Measurements from ENCODE around the gene KIF5A.

Gene KIF5A

DNA sequence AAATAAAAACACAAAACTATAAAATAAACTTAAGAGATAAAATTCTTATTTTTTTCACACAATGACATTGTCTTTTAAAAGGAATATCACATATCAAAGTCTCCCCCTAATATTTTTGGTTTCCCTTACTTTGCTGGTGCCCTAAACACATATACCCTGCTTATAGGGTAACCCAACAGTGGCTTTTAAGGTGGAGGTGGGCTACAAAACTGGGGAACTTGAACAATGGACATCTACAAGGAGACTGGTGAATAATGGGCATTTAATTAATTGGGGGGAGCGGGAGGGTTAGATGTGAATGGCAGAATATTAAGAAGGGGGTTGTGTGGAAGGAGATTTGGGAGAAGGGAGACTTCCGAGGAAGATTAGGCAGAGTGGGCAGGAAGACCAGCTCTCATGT is 73.5 kb downstream of the KIF5A start:
- in situ Hi-C loops (cut with HindIII; ENCODE audit: low pct_ligation_motif_present, low sequenced_read_pairs), result no loop called here
- no peak overlapping the region for H3K4me3 ChIP-seq (ENCODE audit: low read depth, low read length)
- H3K27ac ChIP-seq, result no peak overlapping the region
- no peaks in the 10 kb centered on the region for H3K36me3 ChIP-seq (replicated peaks)
- DNase-seq, result no peak
- peaks cover 41% of the 10 kb centered on the region for H3K27me3 ChIP-seq (replicated peaks)
- TF ChIP-seq, protein P1, sequence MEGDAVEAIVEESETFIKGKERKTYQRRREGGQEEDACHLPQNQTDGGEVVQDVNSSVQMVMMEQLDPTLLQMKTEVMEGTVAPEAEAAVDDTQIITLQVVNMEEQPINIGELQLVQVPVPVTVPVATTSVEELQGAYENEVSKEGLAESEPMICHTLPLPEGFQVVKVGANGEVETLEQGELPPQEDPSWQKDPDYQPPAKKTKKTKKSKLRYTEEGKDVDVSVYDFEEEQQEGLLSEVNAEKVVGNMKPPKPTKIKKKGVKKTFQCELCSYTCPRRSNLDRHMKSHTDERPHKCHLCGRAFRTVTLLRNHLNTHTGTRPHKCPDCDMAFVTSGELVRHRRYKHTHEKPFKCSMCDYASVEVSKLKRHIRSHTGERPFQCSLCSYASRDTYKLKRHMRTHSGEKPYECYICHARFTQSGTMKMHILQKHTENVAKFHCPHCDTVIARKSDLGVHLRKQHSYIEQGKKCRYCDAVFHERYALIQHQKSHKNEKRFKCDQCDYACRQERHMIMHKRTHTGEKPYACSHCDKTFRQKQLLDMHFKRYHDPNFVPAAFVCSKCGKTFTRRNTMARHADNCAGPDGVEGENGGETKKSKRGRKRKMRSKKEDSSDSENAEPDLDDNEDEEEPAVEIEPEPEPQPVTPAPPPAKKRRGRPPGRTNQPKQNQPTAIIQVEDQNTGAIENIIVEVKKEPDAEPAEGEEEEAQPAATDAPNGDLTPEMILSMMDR (IDR thresholded peaks at IDR 0.05; ENCODE audit: low read depth, low read length, missing control alignments), result no peak

DNA sequence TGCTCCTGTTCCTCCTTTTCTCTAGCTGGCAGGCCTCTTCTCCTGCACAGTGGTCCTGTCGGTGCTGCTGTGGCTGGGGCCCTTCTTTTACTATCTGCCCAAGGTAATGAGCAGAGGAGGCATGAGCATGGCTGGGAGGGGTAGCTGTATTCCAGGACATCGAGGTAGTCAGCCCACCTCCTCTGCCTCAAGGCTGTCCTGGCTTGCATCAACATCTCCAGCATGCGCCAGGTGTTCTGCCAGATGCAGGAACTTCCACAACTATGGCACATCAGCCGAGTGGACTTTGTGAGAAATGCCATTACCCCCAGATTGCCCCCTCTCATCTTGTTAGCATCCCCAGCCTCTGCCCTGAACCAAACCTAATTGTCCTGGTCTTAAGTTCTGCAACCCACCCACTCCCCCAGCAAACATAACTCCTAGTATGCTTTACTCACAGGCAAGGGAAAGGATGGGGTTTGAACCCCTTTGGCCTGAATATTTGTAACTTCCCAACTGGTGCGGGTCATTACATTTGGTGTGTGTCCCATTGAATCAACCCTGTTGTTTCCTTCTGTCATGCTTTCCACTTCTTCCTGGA is 74.1 kb downstream of the KIF5A start:
- H3K27ac ChIP-seq, result no peak overlapping the region
- TF ChIP-seq, protein P1 (IDR thresholded peaks at IDR 0.05; ENCODE audit: low read depth, low read length, missing control alignments), result no peak

DNA sequence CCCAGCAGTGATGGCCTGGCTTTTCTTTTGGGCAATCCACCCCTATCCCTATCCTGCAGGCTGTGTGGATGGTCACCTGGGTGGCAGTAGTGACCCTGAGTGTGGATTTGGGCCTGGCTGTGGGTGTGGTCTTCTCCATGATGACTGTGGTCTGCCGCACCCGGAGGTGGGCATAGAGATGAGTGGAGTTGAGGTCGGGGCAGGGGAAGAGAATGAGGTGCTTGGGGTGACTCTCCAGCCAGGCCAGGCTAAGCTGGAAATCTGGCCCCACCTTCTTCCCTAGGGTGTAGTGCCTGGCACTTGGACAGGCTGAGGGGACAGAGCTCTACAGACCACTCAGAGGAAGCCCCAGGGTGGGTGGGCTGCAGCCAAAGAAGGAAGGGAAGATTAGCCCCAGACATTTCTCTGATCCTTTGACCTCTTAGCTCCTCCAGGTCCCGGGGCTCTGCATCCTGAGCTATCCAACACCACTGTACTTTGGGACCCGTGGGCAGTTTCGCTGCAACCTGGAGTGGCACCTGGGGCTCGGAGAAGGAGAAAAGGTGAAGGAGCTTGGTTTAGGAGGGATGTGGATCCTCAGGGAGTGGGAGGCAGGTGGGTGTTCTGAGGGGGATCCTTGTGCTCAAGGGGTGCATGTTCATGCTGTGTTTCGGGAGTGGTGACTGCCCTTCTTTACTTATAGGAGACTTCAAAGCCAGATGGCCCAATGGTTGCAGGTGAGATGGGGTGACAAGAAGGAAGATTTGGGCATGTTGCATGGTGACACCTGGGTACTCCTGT is 74.8 kb downstream of the KIF5A start:
- DNase-seq, result no peak
- Histone ChIP-seq H3K27me3 (replicated peaks) (peaks cover 38% of the 10 kb centered on the region), H3K36me3 (replicated peaks) (no peaks in the 10 kb centered on the region), H3K27ac (no peak overlapping the region), H3K4me3 (ENCODE audit: low read depth, low read length) (no peak overlapping the region)
- in situ Hi-C loops (cut with HindIII; ENCODE audit: low pct_ligation_motif_present, low sequenced_read_pairs), result no loop called here
- TF ChIP-seq, protein P1 (IDR thresholded peaks at IDR 0.05; ENCODE audit: low read depth, low read length, missing control alignments), result no peak

More for the DNA sequence above, 74.1 kb downstream of the KIF5A start:
- no peak for DNase-seq
- no peaks in the 10 kb centered on the region for H3K36me3 ChIP-seq (replicated peaks)
- in situ Hi-C loops (cut with HindIII; ENCODE audit: low pct_ligation_motif_present, low sequenced_read_pairs), result no loop called here
- no peak overlapping the region for H3K4me3 ChIP-seq (ENCODE audit: low read depth, low read length)
- H3K27me3 ChIP-seq (replicated peaks), result peaks cover 41% of the 10 kb centered on the region

DNA sequence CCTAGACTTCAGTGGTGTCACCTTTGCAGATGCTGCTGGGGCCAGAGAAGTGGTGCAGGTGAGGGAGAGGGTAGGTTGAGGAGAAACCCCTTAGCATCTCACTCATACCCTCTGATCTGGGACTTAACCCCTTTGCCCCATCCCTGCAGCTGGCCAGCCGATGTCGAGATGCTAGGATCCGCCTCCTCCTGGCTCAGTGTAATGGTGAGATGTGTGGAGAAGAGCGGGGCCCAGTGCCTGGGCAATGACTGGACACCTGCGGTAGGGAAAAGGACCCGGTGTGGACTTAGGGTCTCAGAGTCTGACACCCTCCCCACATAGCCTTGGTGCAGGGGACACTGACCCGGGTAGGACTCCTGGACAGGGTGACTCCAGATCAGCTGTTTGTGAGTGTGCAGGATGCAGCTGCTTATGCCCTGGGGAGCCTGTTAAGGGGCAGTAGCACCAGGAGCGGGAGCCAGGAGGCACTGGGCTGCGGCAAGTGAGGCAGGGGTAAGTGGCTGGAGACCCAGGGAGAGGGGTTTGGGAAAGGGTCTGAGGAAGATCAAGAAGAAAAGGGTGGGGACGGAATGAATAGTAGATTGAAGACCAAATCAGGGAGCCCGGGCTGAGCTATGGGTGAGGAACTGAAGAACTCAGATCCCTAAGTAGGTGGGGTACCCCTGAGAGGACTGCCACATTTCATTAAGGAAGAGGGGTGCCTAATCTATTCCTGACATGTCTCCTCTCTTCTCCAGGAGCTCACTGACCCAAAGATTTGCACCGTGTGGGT is 75.6 kb downstream of the KIF5A start:
- no peak for DNase-seq
- Histone ChIP-seq H3K4me3 (ENCODE audit: low read depth, low read length) (no peak overlapping the region), H3K36me3 (replicated peaks) (no peaks in the 10 kb centered on the region), H3K27me3 (replicated peaks) (peaks cover 30% of the 10 kb centered on the region), H3K27ac (no peak overlapping the region)
- in situ Hi-C loops (cut with HindIII; ENCODE audit: low pct_ligation_motif_present, low sequenced_read_pairs), result no loop called here
- TF ChIP-seq, protein P1 (IDR thresholded peaks at IDR 0.05; ENCODE audit: low read depth, low read length, missing control alignments), result no peak

DNA sequence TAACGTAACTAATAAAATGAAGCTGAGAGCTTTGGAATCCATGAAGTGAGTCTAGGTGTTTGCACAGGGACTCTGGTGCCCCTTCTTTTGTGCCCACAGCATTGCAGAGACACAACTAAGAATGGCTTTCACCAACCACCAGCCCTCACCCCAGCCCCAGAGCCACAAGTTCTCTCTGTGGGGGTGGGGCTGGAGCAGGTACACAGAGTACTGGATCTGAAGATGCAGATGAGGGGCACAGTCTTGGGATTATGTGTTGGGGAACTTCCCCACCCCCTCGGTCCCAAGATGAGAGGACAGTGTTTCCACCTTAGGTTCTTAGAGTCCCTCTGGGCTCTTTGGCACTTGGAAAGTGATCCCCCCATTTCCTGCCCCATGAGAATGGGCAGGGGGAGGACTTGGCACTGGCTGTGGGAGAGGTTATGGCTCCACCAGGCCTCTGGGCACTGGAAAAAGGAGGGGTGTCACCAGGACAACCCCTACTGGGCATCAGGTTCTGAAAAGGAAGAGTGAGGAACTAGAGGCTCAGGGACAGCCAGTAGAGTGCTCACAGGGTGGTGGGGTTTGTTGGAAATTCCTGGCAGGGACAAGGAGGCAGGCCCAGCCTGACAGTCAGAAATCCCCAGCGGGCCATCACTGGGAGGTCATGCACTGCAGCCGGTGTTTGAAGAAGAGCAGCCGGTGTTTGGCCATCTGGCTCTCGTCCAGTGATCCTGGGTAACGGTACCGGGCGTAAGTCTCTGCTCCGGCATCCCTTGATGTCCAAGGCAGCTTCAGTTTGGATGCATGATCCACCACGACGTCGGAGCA is 76.5 kb downstream of the KIF5A start:
- in situ Hi-C loops (cut with HindIII; ENCODE audit: low pct_ligation_motif_present, low sequenced_read_pairs), result no loop called here
- DNase-seq, result no peak
- H3K27me3 ChIP-seq (replicated peaks), result peaks cover 25% of the 10 kb centered on the region
- no peak overlapping the region for H3K4me3 ChIP-seq (ENCODE audit: low read depth, low read length)
- H3K36me3 ChIP-seq (replicated peaks), result no peaks in the 10 kb centered on the region
- TF ChIP-seq, protein P1 (IDR thresholded peaks at IDR 0.05; ENCODE audit: low read depth, low read length, missing control alignments), result no peak
- no peak overlapping the region for H3K27ac ChIP-seq
